ENCODE results near the gene KDELR1. TPM values are rescaled to one million over a fixed set of nuclear protein-coding genes. Genes with fewer than 3 reads are reported as not detected.

The KDELR1 gene
- total and polyA plus RNA-seq, 2 donors from 2014 or later, result 169 to 204 TPM

DNA sequence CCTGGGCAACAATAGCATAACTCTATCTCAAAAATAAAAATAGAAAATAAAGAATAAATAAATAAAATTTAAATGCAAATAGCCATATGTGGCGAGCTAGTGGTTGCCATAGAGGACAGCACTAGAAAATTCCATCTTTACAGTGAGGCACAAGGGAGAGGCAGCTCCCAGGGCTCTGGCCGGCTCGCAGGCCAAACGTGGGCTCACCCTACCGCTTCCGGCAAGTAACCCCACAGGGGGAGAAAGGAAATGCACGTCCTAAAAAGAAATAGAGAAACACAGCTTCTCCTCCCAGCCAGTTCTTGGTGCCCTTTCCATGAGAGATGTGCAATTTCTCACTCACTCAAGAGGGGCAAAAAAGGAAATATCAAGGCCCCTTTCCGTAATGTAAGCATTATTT lies 42.0 kb upstream of the KDELR1 start:
- H3K36me3 ChIP-seq (ENCODE audit: control insufficient read depth in 2 of 3, insufficient read depth in 3 of 3, low read length in 3 of 3), result no peaks in the 10 kb centered on the region
- FAIRE-seq (no peak), DNase-seq (no peak)
- intact Hi-C loops (cut with DNase I), result no loop called here
- no peaks in the 10 kb centered on the region for H3K27me3 ChIP-seq (ENCODE audit: control insufficient read depth, insufficient read depth, low read length)
- TF ChIP-seq, protein P1, sequence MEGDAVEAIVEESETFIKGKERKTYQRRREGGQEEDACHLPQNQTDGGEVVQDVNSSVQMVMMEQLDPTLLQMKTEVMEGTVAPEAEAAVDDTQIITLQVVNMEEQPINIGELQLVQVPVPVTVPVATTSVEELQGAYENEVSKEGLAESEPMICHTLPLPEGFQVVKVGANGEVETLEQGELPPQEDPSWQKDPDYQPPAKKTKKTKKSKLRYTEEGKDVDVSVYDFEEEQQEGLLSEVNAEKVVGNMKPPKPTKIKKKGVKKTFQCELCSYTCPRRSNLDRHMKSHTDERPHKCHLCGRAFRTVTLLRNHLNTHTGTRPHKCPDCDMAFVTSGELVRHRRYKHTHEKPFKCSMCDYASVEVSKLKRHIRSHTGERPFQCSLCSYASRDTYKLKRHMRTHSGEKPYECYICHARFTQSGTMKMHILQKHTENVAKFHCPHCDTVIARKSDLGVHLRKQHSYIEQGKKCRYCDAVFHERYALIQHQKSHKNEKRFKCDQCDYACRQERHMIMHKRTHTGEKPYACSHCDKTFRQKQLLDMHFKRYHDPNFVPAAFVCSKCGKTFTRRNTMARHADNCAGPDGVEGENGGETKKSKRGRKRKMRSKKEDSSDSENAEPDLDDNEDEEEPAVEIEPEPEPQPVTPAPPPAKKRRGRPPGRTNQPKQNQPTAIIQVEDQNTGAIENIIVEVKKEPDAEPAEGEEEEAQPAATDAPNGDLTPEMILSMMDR (IDR thresholded peaks at IDR 0.05; ENCODE audit: borderline replicate concordance, extremely low read depth, insufficient read depth), result no peak
- no peak overlapping the region for H3K9ac ChIP-seq (ENCODE audit: low read length in 3 of 3)
- H3K4me1 ChIP-seq (ENCODE audit: control insufficient read depth in 2 of 3, insufficient read depth in 2 of 3, low read depth in 1 of 3, low read length in 3 of 3), result no peaks in the 10 kb centered on the region
- no peak overlapping the region for H3K27ac ChIP-seq (ENCODE audit: low read depth in 2 of 2, low read length in 2 of 2)
- H3K9me3 ChIP-seq (ENCODE audit: control insufficient read depth in 2 of 3, insufficient read depth in 1 of 3, low read length in 3 of 3), result no peaks in the 10 kb centered on the region
- no peak overlapping the region for H3K4me3 ChIP-seq (ENCODE audit: low read length in 3 of 3)

DNA sequence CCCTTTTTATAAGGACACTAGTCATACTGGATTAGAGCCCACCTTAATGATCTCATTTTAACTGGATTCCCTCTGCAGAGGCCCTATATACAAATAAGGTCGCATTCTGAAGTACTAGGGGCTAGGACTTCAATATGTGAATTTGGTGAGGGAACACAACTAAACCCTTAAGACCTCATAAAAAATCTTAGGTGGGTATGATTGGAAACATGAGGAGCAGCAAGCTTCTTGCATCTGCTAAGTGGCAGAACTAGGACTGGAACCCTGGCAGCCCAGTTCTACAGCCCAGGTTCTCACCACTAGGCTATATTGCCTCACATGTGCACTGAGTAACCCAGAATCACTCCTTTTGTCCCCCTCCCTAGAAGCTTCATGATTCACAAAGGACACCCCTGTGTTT lies 37.3 kb upstream of the KDELR1 start:
- no peak overlapping the region for H3K27ac ChIP-seq (ENCODE audit: low read depth in 2 of 2, low read length in 2 of 2)
- FAIRE-seq (no peak), DNase-seq (no peak)
- intact Hi-C loops (cut with DNase I), result no loop called here
- no peaks in the 10 kb centered on the region for H3K4me1 ChIP-seq (ENCODE audit: control insufficient read depth in 2 of 3, insufficient read depth in 2 of 3, low read depth in 1 of 3, low read length in 3 of 3)
- H3K27me3 ChIP-seq (ENCODE audit: control insufficient read depth, insufficient read depth, low read length), result no peaks in the 10 kb centered on the region
- no peak overlapping the region for H3K4me3 ChIP-seq (ENCODE audit: low read length in 3 of 3)
- H3K9ac ChIP-seq (ENCODE audit: low read length in 3 of 3), result no peak overlapping the region
- TF ChIP-seq, protein P1 (IDR thresholded peaks at IDR 0.05; ENCODE audit: borderline replicate concordance, extremely low read depth, insufficient read depth), result no peak
- no peaks in the 10 kb centered on the region for H3K36me3 ChIP-seq (ENCODE audit: control insufficient read depth in 2 of 3, insufficient read depth in 3 of 3, low read length in 3 of 3)
- no peaks in the 10 kb centered on the region for H3K9me3 ChIP-seq (ENCODE audit: control insufficient read depth in 2 of 3, insufficient read depth in 1 of 3, low read length in 3 of 3)

DNA sequence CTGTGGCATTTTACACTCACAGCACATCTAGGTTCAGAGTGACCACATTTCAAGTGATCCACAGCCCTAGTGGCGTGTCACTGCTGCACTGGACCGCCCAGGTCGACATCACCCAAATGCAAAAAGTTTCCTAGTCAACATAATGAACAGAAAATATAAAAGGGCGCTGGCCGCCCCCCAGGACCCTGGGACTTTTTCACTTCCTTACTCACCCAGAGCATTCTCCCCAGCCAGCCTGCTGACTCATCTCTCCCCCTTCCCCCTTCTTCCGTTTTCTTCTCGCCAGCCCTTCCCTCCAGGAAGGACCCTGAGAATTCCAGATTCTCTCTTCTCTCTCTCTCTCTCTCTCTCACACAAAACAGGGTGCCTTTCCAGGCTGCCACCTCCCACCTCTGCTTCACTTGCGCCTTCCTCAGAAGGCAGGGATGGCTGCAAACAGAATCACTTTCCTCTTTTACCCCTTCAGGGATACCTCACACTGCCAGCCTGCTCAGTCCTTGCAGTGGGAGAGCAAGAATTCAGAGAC lies 33.4 kb upstream of the KDELR1 start:
- Histone ChIP-seq H3K4me1 (ENCODE audit: control insufficient read depth in 2 of 3, insufficient read depth in 2 of 3, low read depth in 1 of 3, low read length in 3 of 3) (no peaks in the 10 kb centered on the region), H3K27me3 (ENCODE audit: control insufficient read depth, insufficient read depth, low read length) (no peaks in the 10 kb centered on the region), H3K27ac (ENCODE audit: low read depth in 2 of 2, low read length in 2 of 2) (no peak overlapping the region), H3K9me3 (ENCODE audit: control insufficient read depth in 2 of 3, insufficient read depth in 1 of 3, low read length in 3 of 3) (no peaks in the 10 kb centered on the region), H3K36me3 (ENCODE audit: control insufficient read depth in 2 of 3, insufficient read depth in 3 of 3, low read length in 3 of 3) (no peaks in the 10 kb centered on the region), H3K9ac (ENCODE audit: low read length in 3 of 3) (no peak overlapping the region), H3K4me3 (ENCODE audit: low read length in 3 of 3) (no peak overlapping the region)
- DNase-seq, result no peak
- intact Hi-C loops (cut with DNase I), result no loop called here
- TF ChIP-seq, protein P1 (IDR thresholded peaks at IDR 0.05; ENCODE audit: borderline replicate concordance, extremely low read depth, insufficient read depth), result no peak
- no peak for FAIRE-seq

DNA sequence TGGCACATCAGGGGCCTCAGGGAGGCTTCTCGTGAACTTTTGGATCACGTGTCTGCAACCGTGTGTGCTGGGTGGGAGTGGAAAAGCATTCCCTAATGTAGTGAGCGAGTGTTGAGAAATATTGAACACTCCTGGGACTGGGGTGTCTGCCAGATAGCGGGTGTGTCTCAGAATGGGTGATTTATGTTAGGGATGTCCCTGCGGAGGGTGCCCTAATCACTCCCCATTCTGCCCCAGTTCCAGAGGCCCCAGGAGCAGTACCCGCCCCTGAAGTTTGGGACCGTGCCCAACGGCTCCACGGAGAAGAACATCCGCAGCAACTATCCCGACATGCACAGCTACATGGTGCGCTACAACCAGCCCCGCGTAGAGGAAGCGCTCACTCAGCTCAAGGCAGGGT lies 30.2 kb upstream of the KDELR1 start:
- TF ChIP-seq, protein P1 (IDR thresholded peaks at IDR 0.05; ENCODE audit: borderline replicate concordance, extremely low read depth, insufficient read depth), result no peak
- Histone ChIP-seq H3K36me3 (ENCODE audit: control insufficient read depth in 2 of 3, insufficient read depth in 3 of 3, low read length in 3 of 3) (no peaks in the 10 kb centered on the region), H3K4me3 (ENCODE audit: low read length in 3 of 3) (no peak overlapping the region), H3K27ac (ENCODE audit: low read depth in 2 of 2, low read length in 2 of 2) (no peak overlapping the region), H3K27me3 (ENCODE audit: control insufficient read depth, insufficient read depth, low read length) (no peaks in the 10 kb centered on the region), H3K4me1 (ENCODE audit: control insufficient read depth in 2 of 3, insufficient read depth in 2 of 3, low read depth in 1 of 3, low read length in 3 of 3) (no peaks in the 10 kb centered on the region), H3K9ac (ENCODE audit: low read length in 3 of 3) (no peak overlapping the region), H3K9me3 (ENCODE audit: control insufficient read depth in 2 of 3, insufficient read depth in 1 of 3, low read length in 3 of 3) (no peaks in the 10 kb centered on the region)
- DNase-seq, result no peak
- intact Hi-C loops (cut with DNase I), result no loop called here
- no peak for FAIRE-seq

All from kidney (tissue), 14 donors.